ENCODE data around the gene ALDH1A1.

DNA sequence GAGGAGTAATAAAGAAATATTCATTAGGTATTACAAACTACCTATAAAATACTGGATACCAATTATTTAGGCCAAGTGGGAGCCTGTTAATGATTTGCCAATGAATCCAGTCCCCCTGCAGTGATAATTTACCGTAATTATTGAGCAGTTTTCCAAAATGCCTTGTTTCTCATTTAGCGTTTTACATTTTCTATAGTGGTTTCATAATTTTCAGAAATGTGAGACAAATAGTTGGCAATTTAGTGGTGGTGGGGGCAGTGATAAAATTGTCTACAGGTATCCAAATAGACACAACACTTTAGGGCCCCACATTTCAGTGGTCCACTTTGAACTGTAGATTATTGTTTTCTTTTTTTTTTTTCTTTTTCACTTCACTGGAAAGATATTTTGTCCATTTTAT lies 27.3 kb upstream of the ALDH1A1 start:
- TF ChIP-seq, protein P1, sequence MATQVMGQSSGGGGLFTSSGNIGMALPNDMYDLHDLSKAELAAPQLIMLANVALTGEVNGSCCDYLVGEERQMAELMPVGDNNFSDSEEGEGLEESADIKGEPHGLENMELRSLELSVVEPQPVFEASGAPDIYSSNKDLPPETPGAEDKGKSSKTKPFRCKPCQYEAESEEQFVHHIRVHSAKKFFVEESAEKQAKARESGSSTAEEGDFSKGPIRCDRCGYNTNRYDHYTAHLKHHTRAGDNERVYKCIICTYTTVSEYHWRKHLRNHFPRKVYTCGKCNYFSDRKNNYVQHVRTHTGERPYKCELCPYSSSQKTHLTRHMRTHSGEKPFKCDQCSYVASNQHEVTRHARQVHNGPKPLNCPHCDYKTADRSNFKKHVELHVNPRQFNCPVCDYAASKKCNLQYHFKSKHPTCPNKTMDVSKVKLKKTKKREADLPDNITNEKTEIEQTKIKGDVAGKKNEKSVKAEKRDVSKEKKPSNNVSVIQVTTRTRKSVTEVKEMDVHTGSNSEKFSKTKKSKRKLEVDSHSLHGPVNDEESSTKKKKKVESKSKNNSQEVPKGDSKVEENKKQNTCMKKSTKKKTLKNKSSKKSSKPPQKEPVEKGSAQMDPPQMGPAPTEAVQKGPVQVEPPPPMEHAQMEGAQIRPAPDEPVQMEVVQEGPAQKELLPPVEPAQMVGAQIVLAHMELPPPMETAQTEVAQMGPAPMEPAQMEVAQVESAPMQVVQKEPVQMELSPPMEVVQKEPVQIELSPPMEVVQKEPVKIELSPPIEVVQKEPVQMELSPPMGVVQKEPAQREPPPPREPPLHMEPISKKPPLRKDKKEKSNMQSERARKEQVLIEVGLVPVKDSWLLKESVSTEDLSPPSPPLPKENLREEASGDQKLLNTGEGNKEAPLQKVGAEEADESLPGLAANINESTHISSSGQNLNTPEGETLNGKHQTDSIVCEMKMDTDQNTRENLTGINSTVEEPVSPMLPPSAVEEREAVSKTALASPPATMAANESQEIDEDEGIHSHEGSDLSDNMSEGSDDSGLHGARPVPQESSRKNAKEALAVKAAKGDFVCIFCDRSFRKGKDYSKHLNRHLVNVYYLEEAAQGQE (IDR thresholded peaks at IDR 0.05; ENCODE audit: borderline replicate concordance): no peak
- TF ChIP-seq, protein P1 (CRISPR knock-in tag; IDR thresholded peaks at IDR 0.05; ENCODE audit: low read depth): no peak
- no peak for TF ChIP-seq EWSR1 (IDR thresholded peaks at IDR 0.05; ENCODE audit: borderline replicate concordance, low read depth, partially characterized antibody)
- TF ChIP-seq PML (IDR thresholded peaks at IDR 0.05; ENCODE audit: low read length): no peak
- no peak for TF ChIP-seq SMC3 (conservative IDR thresholded peaks at IDR 0.05; ENCODE audit: insufficient read depth, low read depth, low read length)
- TF ChIP-seq NFYB (IDR thresholded peaks at IDR 0.05; ENCODE audit: extremely low read depth, insufficient read length): no peak
- TF ChIP-seq POLR2AphosphoS5 (IDR thresholded peaks at IDR 0.05; ENCODE audit: control insufficient read depth, insufficient read depth, low read depth, low read length): no peak
- TF ChIP-seq, protein P2, sequence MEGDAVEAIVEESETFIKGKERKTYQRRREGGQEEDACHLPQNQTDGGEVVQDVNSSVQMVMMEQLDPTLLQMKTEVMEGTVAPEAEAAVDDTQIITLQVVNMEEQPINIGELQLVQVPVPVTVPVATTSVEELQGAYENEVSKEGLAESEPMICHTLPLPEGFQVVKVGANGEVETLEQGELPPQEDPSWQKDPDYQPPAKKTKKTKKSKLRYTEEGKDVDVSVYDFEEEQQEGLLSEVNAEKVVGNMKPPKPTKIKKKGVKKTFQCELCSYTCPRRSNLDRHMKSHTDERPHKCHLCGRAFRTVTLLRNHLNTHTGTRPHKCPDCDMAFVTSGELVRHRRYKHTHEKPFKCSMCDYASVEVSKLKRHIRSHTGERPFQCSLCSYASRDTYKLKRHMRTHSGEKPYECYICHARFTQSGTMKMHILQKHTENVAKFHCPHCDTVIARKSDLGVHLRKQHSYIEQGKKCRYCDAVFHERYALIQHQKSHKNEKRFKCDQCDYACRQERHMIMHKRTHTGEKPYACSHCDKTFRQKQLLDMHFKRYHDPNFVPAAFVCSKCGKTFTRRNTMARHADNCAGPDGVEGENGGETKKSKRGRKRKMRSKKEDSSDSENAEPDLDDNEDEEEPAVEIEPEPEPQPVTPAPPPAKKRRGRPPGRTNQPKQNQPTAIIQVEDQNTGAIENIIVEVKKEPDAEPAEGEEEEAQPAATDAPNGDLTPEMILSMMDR (IDR thresholded peaks at IDR 0.05 in 2 of 3, conservative IDR thresholded peaks at IDR 0.05 in 1 of 3; ENCODE audit: insufficient read depth in 2 of 3, low read depth in 1 of 3, low read length in 3 of 3): no peak
- TF ChIP-seq ZNF121 (CRISPR knock-in tag; conservative IDR thresholded peaks at IDR 0.05): no peak
- TF ChIP-seq, protein P3, sequence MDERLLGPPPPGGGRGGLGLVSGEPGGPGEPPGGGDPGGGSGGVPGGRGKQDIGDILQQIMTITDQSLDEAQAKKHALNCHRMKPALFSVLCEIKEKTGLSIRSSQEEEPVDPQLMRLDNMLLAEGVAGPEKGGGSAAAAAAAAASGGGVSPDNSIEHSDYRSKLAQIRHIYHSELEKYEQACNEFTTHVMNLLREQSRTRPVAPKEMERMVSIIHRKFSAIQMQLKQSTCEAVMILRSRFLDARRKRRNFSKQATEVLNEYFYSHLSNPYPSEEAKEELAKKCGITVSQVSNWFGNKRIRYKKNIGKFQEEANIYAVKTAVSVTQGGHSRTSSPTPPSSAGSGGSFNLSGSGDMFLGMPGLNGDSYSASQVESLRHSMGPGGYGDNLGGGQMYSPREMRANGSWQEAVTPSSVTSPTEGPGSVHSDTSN (CRISPR knock-in tag; IDR thresholded peaks at IDR 0.05; ENCODE audit: low read depth): no peak
- TF ChIP-seq, protein P3 (tag; conservative IDR thresholded peaks at IDR 0.05; ENCODE audit: low read depth): no peak
- TF ChIP-seq CXXC5 (CRISPR knock-in tag; IDR thresholded peaks at IDR 0.05): no peak
- no peak for TF ChIP-seq SMARCA4 (IDR thresholded peaks at IDR 0.05)
